ENCODE data around the gene VAV3. TPM values are rescaled to one million over a fixed set of nuclear protein-coding genes. Genes with fewer than 3 reads are reported as not detected.
"Not testable (repeated sequence)": the region's sequence is repeated elsewhere in the genome, so short reads cannot be mapped to it uniquely, and the experiment has no call there.

VAV3 gene
- total RNA-seq, 1 donor from 2014 or later = 1.4 TPM

DNA sequence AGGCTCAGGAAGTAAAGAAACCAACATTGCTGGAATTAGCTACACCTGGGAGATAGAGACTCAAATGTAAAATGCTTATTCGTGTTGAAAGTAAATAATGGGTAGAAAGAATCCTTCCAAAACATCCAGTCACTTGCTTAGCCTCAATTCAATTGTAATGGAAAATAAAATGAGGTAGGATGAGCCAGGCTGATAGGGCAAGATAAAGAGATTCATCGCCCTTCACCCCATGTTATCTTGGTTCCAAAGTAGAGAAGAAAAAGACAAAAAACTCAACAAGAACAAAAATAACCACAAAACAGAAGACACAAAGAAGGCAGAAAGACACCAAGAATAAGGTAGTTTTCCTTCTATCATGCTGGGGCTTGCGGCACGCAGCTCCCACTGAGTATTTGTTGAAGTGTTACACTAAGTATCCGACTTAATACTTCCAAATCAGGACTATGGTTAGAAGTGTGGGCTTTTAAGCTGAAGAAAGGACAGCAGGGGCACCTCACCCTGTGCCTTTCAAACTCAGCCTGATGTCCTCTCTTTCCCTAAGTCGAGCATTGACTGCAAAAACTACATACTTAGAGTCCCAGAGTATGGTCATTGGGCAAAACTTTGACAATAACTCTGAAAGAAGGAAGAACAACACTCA, 202.1 kb downstream of the VAV3 start:
- DNase-seq (ENCODE audit: low read depth) = no peak

DNA sequence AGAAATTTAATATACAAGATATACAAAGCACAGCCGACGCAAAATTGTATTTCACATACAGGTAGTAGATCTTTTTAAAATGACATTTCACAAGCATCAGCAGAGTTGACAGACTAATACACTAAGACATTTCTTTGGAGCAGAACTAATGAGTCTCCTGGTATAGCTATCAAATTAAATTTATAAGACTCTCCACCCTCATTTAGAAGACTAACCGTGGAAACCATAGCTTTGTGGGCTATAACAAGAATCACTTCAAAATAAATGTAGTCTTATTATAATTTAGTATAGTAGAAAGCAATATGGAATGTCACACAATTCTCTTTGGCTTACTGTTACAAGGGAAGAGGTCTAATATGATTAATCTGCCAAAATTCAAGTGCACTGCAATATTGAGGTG, 204.9 kb downstream of the VAV3 start:
- no peak for DNase-seq (ENCODE audit: low read depth)

DNA sequence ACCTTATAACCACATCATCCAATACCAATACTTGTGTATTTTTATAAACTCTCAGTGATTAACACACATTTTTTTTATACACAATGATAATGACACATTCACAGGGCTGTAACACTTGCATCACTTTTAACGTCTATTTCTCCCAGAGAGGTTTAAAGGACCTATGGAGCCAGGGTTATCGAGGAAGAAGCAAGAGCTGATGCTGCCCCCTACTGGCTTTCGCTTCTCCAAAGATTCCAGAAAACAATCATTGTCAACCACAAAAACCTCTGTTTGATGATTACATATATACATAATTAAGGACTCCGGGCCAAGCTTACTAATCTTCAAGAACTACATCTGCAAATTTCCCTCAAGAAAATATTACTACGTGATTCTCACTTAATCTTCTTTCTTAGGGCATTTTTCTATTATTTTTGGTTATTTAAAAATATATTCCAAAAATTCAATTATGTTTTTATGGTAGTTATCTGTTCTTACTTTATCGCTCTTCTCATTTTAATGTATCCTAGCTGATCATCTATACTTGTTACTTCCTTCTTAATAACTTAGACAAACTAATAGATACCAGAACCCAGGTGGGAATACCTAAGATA, 214.5 kb downstream of the VAV3 start:
- peak; percentile 64 for DNase-seq (ENCODE audit: low read depth)

DNA sequence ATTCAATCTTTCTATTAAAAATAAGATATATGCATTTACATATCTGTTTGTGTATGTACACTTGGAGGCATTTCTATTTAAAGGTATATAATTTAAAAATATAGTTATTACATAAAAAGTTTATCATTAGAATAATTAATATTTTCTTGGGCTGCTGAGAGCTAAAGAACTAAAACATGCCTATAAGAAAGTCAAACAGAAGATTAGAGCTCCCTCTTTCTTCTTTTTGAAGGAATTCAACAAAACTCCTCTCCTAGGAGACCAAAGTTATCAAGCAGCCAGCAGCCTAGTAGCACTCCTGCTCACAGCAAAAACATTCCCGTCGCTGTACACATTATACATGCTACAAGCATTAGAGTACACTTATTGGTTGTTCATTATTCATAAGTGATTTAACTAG, 216.4 kb downstream of the VAV3 start:
- peak; percentile 8 for DNase-seq (ENCODE audit: low read depth)

DNA sequence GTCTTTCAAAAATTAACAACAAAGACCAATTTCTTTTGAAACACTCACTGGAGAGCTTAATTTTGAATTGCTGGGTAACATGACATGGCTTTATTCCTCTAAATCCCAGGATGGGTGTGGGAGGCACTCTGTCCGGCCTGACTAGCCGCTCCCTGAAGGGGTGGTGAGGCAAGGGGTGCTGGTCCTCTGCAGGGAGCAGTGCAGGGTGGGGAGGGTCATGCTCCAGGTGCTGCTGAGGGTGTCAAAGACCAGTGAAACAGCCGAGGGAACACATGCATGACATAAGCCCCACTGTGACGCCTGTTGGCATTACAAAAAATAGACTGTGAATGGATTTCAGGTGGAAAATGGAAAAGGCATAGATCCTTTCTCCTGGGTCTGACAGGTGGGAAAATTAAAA, 223.7 kb downstream of the VAV3 start:
- no peak for DNase-seq (ENCODE audit: low read depth)

DNA sequence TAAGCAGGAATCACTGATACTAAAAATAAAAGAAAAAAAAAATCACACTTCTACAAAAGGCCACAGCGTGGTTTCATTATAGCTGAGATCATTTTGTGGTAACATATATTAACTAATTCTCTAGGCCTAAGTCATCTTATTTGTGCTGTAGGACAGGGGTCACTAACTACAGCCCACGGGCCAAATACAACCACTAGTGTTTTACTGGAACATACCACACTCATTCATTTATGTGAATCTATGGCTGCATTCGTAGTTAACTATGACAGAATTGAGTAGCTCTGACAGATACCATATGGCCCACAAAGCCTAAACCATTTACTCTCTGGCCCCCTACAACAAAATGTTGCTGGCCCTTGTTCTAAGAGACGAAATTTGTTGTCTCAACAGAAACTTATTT, 224.4 kb downstream of the VAV3 start:
- DNase-seq (ENCODE audit: low read depth) = no peak

DNA sequence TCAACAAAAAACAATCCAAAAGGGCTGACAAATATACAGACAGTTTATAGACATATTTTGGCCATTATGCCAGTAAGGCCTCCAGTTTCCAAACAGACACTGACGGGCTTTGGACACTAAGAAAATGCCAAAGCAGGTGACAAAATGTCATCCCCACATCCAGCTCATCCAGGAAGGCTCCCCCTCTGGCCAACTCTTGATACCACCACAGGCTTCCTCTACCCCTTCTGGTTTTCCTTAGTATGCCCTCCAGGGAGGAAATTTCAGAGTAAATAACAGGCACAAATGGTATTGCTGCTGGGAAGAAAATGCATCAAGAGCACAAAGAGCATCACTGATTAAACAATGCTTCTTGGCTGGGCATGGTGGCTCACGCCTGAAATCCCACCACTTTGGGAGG, 225.3 kb downstream of the VAV3 start:
- DNase-seq (ENCODE audit: low read depth) = no peak

DNA sequence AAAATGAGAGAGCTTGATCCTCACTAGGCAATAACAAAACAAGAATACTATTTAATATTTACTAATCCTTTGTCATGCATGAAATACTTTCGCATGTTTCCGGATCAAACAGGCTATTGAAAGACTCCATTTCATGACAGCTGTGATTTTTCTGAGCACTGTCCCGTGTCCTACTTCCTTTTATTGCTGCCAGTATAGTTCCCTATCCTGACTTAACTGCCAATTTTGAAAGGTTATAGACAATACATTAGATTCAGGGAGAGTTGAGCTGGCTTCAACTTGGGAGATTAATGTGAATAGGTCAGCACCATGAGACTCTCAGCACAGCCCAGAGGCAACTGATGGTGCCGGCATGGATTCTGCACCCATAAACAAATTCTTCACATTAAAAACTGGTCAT, 225.8 kb downstream of the VAV3 start:
- DNase-seq (ENCODE audit: low read depth) = no peak

DNA sequence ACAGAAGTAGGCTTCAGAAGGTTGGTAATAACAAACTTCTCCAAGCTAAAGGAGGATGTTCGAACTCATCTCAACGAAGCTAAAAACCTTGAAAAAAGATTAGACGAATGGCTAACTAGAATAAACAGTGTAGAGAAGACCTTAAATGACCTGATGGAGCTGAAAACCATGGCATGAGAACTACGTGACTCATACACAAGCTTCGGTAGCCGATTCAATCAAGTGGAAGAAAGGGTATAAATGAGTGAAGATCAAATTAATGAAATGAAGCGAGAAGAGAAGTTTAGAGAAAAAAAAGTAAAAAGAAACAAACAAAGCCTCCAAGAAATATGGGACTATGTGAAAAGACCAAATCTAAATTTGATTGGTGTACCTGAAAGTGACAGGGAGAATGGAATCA, 231.6 kb downstream of the VAV3 start:
- not testable (repeated sequence) for DNase-seq (ENCODE audit: low read depth)

DNA sequence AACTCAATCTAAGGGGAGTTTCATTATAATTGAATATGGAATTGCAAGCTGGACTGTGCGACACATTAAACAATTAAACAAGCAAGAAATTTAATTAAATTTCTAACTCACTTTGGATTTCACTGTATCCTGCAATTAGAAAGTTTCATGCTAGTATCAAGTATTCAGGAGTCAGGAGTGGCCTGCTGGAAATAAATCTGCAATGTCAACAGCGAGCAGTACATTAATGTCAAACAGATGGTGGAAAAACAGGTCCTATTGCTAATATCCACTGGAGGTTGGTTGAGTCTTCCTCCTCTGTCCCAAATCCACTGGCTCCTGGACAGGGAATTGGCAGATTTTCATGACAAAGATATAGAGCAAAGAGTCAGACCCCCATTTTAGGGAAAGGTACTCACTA, 237.1 kb downstream of the VAV3 start:
- DNase-seq (ENCODE audit: low read depth) = no peak

DNA sequence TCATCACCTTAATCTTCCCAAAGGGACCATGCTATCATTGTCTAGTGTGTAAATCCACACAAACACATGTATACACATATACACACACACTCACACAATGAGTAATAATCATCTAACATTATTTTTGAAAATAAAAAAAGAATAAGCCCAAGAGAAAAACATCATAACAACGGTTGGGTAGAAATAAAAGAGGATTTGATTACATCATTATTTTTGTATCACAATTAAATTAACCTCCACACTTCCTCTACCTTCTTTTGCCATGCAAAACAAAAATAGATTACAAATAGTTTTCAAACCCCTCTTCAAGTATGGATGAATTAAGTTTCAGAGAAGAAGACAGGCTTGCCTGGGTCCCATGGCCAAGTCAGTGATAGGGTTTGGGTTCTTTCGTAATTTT, 238.1 kb downstream of the VAV3 start:
- DNase-seq (ENCODE audit: low read depth) = no peak

DNA sequence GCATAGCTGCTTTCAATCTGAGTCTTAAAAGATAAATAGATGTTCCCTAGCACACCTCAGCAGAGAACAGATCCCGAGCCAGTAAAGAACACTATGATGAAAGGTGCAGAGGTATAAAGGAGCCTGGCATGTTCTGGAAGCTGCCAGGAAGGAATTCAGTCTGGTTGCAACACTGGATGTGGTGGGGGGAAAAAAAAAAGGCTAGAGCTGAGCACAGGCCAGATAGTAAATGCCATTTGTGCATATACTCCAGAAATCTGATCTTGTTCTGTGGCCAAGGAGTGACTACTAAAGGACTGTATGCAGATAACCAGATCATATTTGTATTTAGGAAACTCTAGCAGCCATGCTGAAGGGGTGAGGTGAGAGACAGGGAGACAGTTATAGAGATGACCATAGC, 240.3 kb downstream of the VAV3 start:
- DNase-seq (ENCODE audit: low read depth) = peak; percentile 32

DNA sequence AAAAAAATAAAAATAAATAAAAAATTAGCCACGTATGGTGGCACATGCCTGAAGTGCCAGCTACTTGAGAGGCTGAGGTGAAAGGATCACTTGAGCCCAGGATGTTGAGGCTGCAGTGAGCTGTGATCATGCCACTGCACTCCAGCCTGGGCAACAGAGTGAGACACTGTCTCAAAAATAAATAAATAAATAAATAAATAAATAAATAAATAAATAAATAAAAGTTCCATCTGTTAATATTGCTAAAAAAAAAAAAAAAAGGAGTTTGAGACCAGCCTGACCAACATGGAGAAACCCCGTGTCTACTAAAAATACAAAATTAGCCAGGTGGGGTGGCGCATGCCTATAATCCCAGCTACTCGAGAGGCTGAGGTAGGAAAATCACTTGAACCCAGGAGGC, 244.8 kb downstream of the VAV3 start:
- not testable (repeated sequence) for DNase-seq (ENCODE audit: low read depth)

DNA sequence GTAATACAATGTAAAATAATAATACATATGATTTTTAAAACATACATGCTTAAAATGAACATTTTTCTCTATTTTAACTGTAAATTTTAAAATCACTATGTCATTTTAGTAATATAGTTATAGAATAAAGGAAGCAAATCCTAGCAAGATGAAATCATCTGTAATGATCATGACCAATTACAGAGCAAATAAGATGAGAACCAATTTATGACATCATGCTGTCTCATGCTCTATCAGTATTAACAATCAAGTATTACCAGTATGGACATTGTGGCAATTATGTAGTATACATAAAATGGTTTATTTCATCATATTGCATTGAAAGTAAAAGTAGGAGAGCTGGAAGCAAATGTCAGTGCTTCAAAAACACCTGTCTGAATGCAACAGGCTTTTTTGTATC, 255.0 kb downstream of the VAV3 start:
- no peak for DNase-seq (ENCODE audit: low read depth)

DNA sequence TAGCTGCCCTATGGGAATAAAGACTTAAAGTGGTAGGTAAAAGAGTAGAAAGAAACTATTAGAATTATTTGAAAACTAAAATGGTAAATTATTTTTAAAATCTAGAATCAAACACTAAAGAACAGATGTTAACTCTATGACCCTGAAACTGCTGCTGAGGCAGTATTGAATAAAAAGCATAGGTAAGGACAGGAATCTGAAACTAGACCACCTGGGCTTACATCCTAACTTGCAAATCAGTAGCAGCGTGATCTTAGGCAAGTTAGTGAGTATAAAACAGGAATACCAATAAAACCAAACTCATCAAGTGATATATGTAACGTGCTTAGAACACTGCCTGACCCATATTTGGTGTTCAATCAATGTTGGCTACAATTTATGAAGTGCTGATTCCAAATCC, 257.9 kb downstream of the VAV3 start:
- no peak for DNase-seq (ENCODE audit: low read depth)

DNA sequence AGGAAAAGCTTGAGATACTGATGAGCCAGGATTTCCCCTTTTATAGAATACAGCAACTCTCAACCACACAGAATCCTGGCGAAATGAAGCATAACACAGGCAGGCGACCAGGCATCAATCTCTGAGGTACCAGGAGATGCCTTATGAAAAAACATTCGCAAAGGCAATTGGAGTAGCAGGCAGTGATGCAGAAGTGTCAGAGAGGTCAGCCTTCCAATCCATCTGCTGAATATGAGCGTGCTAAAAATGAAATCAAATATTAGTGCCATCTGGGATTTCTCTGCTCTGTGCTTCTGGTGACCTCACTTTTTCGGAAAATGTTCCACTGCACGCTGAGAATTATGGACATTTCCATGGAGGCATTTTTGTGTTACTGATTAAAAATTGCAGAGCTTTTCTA, 258.8 kb downstream of the VAV3 start:
- DNase-seq (ENCODE audit: low read depth) = no peak

DNA sequence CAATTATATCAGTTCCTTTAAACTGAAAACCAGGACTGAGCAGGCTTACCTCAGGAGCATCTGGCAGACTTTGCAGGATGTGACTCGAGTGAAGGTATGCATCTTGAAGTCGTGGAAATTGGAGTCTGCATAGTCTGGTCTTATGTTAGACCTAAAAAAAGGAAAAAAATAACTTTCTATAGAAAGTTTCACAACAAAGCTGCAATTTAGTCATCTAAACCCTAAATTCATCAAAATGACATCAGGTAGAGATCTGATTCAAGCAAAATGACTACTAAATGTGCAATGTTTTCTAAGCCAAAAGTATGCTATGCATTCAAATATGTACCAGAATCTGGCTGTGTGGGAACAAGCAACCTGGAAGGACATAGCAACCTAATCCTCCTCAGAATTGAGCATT, 260.1 kb downstream of the VAV3 start:
- DNase-seq (ENCODE audit: low read depth) = no peak

DNA sequence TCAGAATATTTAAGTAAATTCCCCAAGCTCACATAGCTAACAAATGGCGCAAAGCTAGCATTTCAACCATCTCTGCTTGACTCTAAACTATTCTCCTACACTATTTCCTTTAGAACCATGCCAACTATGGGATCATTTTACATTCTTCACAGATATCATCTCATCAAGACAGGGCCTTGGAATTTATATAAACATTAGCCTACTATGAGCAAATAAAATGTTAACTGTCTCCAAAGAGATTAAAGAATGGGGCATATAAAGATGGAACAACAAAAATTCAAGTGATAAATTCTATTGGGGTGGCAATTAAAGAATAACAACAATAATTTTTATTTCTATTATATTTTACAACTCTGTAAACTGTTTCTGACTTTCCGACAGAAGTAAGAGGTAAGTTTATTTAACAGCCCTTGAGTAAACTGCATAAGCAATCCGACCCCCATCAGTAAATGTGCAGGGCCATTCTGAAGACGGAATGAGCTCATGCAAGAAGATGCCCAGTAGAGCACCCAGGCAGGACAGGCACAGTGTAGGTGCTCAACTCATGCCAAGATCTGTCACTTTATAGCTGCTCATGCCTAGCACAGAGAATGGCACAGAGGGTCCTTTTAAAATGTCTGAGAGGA, 261.9 kb downstream of the VAV3 start:
- no peak for DNase-seq (ENCODE audit: low read depth)

DNA sequence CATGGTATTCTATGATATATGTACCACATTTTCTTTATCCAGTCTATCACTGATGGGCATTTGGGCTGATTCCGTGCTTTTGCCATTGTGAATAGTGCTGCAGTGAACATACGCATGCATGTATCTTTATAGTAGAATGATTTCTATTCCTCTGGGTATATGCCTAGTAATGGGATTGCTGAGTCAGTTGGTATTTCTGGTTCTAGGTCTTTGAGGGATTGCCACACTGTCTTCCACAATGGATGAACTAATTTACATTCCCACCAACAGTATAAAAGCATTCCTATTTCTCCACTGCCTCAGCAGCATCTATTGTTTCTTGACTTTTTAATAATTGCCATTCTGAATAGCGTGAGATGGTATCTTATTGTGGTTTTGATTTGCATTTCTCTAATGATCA, 264.3 kb downstream of the VAV3 start:
- DNase-seq (ENCODE audit: low read depth) = not testable (repeated sequence)

DNA sequence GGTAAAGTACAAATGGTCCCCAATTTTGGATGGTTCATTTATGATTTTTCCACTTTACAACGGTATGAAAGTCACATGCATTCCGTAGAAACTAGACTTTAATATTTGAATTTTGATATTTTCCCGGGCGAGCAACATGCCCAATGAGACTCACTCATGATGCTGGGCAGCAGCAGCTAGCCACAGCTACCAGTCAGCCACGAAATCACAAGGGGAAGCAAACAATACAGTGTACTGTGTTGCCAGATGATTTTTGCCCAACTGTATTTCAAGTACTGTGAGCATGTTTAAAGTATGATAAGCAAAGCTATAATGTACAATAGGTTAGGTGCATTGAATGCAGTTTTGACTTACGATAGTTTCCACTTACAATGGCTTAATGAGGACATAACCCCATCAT, 266.8 kb downstream of the VAV3 start:
- peak; percentile 2 for DNase-seq (ENCODE audit: low read depth)

DNA sequence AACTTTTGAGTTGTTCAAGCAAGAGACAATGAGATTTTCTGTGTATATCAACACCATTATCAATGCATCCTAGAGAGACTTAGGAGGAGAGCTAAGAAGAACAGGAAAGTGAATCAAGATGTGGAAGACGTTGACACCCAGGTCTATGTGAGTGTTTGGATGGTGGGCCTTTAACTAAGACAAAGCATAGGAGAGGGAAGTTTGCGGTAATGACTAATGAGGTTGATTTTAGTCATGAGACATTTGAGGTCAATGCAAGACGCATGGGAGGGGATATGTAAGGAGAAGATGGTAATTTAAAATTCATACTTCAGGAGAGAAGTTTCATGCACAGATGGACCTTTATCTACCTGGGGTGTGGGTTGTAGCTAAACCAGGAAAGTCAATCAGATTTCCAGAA, 269.6 kb downstream of the VAV3 start:
- DNase-seq (ENCODE audit: low read depth) = no peak

DNA sequence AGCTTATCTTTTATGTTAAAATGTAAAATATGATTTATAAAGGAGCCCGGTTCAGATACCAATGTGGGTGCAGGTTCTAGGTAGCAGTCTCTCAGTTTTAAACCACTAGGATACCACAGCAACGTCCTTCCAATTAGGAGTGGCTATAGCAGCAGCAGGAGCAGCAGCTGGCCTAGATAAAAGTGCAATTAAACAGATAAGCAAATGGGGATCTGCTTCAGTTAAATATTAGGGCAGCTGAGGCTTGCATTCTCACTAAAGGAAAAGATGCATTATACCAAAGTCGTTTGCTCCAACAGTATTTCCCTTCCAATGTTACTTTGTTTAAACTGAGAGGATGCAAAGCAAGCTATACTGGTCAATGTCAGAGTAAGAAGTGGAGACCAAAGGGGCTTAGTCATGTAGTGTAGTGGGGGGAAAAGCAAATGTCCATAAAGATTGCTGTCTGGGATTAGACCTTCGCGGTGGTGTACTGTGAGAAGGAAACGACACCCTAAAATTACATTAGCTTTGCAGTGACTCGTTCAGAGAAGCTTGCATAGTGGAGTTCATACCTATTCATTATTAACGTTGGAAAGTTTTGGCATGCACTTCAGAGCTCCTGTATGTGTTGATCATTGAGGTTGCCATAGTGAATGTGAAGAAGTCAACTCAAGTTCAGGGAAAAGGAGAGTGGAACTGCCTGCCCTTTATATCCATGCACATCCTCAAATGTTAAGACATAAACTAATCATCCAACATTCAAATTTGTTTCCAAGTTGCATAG, 272.2 kb downstream of the VAV3 start:
- no peak for DNase-seq (ENCODE audit: low read depth)
